Caki2 (cell line): ENCODE data around the gene TUBB6. TPM values are rescaled to one million over a fixed set of nuclear protein-coding genes. Genes with fewer than 3 reads are reported as not detected.

ENCODE experiments used
- DNase-seq: peaks from one replicate; pipeline ENCODE4 v3.0.0-alpha.2; 2015; ENCODE audit warnings: low read depth
- in situ Hi-C: cut with HindIII; loops from 2 replicates; pipeline ENCODE4 v1.10.0; 2016; ENCODE audit warnings: low sequenced_read_pairs, low pct_unique_long_range_greater_than_20kb, mixed read lengths
- total RNA-seq: library from RNA; depleted of rRNA; stranded (reverse); fragments of >200 nt; shearing (Covaris generic); gene quantifications from 2 replicates; pipeline ENCODE4 v1.2.3, GENCODE V29; 2014; ENCODE audit warnings: low replicate concordance

The TUBB6 gene
- total RNA-seq, 1 experiment from 2014 or later: 421 TPM

- in situ Hi-C loops: no loop called here
- DNase-seq: peak; percentile 88
These were observed 502 bp downstream of the TUBB6 start for GRCh38 chr18:12308386-12309100.

DNA sequence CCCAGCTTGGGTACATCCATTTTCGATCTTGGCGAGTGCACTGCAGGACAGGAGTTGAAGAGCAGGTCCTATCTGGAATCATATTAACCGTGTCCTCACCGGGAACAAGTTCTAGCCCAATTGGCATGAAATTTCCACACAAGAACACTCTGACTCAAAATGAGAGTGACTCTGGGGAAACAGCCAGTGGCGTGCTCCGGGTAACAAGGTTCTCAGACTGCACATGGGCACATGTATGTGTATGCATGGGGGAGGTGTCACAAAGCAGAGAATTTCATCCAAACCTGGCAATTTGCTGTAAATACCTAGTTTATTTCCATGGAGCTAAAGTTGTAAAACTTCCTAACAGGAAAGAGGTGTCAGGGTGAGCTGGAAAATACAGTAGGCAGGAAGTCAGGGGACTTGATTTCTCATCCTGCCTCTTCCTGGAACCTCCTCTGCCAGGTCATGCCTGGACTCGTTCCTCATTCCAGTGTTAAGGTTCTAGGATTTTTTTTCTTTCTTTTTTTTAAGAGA, 1.7 kb downstream of the TUBB6 start:
- in situ Hi-C loops: no loop called here
- no peak for DNase-seq

DNA sequence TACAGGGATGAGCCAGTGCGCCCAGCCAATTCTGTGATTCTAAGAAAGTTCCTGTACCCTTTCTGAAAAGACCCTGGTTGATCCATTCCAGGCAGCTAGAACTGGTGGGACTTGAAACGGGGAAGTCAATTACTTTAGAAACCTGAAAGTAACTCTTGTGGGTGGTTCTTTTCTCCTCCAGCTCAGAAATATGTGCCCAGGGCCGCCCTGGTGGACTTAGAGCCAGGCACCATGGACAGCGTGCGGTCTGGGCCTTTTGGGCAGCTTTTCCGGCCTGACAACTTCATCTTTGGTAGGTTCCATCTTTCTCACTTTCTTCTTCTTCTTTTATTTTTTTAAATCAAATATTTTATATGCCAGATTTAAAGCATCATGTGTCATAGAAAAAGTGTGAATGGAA, 2.7 kb downstream of the TUBB6 start:
- in situ Hi-C loops: no loop called here
- no peak for DNase-seq

GRCh38 chr18:12312976-12313375, 4.9 kb downstream of the TUBB6 start:
- in situ Hi-C loops: no loop called here
- no peak for DNase-seq

GRCh38 chr18:12313530-12314245, 5.6 kb downstream of the TUBB6 start:
- DNase-seq: no peak
- in situ Hi-C loops: no loop called here

GRCh38 chr18:12314591-12315305, 6.7 kb downstream of the TUBB6 start:
- in situ Hi-C loops: no loop called here
- no peak for DNase-seq

GRCh38 chr18:12315490-12315889, 7.4 kb downstream of the TUBB6 start:
- in situ Hi-C loops: no loop called here
- DNase-seq: no peak

GRCh38 chr18:12315911-12316310, 7.9 kb downstream of the TUBB6 start:
- in situ Hi-C loops: no loop called here
- no peak for DNase-seq

DNA sequence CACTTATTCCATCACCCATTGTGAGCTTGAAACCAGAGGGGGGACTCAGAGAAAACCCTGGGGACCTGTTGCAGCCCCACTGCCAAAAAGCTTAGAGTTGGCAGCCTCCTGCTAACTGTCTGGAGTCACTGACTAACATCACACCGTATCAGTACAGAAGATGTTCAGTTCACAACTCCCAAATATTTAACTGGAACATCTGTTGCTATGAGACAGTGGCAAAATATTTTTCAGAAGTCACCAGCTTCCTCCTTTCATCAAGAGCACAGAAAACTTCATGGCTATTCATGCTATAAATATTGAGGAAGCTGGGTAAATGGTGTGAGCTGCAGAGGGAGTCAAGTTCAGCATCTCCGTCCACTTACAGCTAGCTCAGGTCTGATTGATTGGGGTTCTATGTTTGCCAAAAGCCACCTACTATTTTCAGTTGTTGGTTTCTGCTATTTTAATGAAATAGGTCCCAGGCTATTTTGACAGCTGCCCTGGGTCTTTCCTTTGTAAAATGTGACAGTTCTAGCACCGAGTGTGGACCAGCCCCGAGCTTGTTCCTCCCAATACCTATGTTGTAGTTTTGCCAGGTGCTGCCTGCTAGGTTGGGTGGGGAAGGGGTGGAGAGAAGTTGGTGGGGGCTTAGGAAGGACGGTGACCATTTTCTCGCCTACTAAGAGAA, 9.8 kb downstream of the TUBB6 start:
- in situ Hi-C loops: no loop called here
- DNase-seq: peak; percentile 31

DNA sequence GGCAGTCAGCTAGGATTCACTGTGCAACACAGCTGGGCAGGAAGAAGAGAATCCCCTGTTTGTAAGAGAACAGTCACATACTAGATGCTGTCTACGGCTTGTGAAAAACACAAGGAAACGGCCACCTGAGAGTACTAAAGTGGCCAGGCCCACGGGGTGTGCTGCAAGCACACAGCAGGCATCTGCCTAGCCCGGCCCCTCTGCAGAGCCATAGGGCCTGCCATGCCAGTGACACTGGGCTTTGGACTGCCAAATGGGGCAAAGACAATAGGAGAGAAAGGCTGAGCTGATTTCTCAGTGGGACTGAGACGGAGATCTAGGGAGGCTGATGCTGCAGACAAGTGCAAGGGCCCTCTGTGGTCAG, 10.3 kb downstream of the TUBB6 start:
- in situ Hi-C loops: no loop called here
- DNase-seq: no peak

DNA sequence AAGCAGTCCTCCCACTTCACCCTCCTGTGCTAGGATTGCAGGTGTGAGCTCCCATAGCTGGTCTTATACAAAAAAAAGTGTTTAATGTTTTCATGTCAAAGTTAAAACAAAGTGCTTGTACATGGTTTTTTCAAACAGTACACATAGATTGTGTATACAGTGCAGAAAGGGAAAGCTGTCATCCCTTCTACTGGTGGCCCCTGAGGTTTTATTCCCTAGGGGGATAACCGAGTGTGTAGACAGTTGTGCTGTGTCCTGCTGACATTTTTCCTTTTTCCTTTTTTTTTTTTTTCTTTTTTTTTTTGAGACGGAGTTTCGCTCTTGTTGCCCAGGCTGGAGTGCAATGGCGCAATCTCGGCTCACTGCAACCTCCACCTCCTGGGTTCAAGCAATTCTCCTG, 10.8 kb downstream of the TUBB6 start:
- in situ Hi-C loops: no loop called here
- no peak for DNase-seq

DNA sequence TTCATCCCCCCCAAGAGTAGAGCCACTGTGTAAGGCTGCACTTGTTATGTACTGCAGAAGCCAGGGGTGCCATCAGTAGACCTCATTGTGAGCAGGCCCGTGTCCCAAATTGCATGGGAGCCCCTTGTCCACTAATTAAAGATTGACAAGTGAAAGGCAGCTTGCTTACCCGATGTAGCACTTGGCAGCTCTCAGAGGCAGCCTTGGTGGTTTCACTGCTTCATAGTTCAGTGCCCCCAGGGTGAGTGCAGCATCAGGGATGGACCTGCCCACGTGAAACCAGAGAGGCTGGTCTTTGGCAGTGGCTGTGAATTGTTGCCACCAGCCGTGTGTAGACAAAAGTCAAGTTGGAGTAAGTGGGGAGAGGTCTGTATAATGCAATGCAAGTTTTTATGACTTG, 13.3 kb downstream of the TUBB6 start:
- peak; percentile 45 for DNase-seq
- in situ Hi-C loops: no loop called here

GRCh38 chr18:12324991-12325725, 17.1 kb downstream of the TUBB6 start:
- in situ Hi-C loops: no loop called here
- DNase-seq: no peak

DNA sequence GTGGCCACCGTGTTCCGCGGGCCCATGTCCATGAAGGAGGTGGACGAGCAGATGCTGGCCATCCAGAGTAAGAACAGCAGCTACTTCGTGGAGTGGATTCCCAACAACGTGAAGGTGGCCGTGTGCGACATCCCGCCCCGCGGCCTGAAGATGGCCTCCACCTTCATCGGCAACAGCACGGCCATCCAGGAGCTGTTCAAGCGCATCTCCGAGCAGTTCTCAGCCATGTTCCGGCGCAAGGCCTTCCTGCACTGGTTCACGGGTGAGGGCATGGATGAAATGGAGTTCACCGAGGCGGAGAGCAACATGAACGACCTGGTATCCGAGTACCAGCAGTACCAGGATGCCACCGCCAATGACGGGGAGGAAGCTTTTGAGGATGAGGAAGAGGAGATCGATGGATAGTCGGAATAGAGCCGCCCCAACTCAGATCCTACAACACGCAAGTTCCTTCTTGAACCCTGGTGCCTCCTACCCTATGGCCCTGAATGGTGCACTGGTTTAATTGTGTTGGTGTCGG, 17.7 kb downstream of the TUBB6 start:
- in situ Hi-C loops: no loop called here
- DNase-seq: no peak

- DNase-seq: no peak
- in situ Hi-C loops: no loop called here
These were observed 18.8 kb downstream of the TUBB6 start for GRCh38 chr18:12326711-12327460.

DNA sequence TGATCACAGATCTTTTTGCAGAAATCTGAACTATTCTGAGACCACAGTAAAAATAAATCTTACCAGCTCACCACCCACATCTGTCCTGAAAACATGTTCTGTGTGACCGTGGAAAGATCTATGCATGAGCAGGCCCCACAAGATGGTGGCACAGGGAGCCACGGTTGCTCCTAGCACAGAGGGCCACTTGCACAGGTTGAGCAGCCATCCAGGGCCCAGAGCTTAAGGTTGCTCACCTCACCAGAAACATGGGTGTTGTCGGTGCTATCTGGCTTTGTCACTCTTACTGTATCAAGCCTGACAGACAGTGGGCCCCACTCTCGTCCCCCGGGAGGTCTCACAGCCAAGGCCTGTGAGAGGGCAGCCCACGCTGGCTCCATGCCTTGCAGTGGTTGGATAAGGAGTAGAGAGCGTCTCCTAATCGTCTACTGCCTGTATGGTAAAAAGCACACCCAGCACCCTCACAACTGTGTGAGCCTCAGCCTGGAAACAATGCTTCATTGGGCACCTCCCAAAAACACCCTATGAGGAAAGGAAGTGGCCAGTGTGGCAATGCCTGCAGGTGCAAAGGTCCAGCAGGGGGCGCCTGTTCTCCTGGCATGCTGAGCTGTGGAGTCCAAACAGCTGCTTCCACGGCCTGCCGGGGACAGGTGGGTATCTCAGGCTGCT, 19.6 kb downstream of the TUBB6 start:
- in situ Hi-C loops: no loop called here
- peak; percentile 55 for DNase-seq
